ENCODE results near the gene PACRG. TPM values are rescaled to one million over a fixed set of nuclear protein-coding genes. Genes with fewer than 3 reads are reported as not detected.

The PACRG gene
- polyA plus RNA-seq, 1 of the 3 experiments (the other 2 are of a cell fraction), result 0.56 TPM

DNA sequence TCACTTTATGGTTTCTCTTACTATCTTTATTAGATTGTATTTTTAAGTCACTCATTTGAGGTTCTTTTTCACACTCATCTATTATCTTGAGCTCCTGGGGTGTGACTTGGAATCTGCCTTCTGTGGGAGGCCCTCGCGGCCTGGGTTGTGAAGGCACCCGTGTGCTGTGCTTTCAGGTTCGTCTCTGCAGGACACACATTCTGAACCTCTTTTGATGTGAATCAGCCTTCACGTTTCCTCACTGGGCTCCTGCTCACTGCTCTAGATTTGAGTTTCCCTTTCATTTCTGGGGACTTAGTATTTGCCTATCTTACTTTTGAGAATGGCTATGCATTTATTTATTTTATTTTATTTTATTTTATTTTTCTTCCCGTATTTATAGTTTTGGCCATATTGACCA is 97.8 kb downstream of the PACRG start (continued):
- TF ChIP-seq, protein P1, sequence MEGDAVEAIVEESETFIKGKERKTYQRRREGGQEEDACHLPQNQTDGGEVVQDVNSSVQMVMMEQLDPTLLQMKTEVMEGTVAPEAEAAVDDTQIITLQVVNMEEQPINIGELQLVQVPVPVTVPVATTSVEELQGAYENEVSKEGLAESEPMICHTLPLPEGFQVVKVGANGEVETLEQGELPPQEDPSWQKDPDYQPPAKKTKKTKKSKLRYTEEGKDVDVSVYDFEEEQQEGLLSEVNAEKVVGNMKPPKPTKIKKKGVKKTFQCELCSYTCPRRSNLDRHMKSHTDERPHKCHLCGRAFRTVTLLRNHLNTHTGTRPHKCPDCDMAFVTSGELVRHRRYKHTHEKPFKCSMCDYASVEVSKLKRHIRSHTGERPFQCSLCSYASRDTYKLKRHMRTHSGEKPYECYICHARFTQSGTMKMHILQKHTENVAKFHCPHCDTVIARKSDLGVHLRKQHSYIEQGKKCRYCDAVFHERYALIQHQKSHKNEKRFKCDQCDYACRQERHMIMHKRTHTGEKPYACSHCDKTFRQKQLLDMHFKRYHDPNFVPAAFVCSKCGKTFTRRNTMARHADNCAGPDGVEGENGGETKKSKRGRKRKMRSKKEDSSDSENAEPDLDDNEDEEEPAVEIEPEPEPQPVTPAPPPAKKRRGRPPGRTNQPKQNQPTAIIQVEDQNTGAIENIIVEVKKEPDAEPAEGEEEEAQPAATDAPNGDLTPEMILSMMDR (IDR thresholded peaks at IDR 0.05), result no peak
- TF ChIP-seq MXI1 (IDR thresholded peaks at IDR 0.05; ENCODE audit: low read depth, low read length) (no peak), NRF1 (IDR thresholded peaks at IDR 0.05; ENCODE audit: low read depth, low read length) (no peak), USF1 (IDR thresholded peaks at IDR 0.05; ENCODE audit: borderline replicate concordance, low read depth) (no peak), SIN3A (IDR thresholded peaks at IDR 0.05; ENCODE audit: borderline replicate concordance, low read depth, low read length) (no peak), TCF12 (IDR thresholded peaks at IDR 0.05) (no peak), NFIC (IDR thresholded peaks at IDR 0.05; ENCODE audit: borderline replicate concordance) (no peak)

DNA sequence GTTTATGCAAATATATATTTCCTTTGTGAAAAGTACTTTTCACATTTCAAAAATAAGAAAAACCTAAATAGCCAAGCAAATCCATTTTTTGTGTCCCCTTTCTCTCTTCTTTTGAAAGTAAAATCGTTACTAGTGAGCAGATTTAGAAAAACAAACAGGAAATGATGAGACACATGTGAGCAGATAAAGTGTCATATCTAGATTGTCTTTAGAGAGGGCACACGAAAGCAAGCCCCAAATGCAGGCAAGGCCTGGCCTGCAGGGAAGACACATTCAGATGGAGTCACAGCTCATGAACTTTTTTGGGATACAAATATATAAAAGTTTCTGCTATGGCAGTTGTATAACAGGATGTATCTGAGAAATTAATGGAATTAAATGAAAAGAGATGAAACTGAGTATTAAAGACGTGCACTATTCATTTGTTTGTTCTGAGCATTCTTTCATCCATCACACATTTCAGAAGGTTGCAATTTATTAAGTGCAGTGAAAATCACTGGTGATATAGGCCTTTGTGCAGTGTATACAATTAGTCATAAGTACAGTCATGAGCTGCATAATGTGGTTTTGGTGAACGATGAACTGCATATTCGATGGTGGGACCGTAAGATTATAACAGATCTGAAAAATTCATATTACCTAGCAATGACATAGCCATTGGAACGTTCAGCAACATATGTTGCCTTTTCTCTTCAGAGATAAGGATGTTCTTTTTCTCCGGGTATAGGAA is 101.4 kb downstream of the PACRG start:
- H3K36me3 ChIP-seq (replicated peaks in 1 of 2; ENCODE audit: control insufficient read depth in 1 of 2, insufficient read depth in 2 of 2, low read length in 1 of 2), result no peaks in the 10 kb centered on the region
- TF ChIP-seq RXRA (IDR thresholded peaks at IDR 0.05; ENCODE audit: borderline replicate concordance, low read depth) (no peak), GABPA (IDR thresholded peaks at IDR 0.05; ENCODE audit: low read depth) (no peak), EP300 (IDR thresholded peaks at IDR 0.05; ENCODE audit: borderline replicate concordance in 1 of 2, low read depth in 1 of 2, low read length in 1 of 2) (no peak), MXI1 (IDR thresholded peaks at IDR 0.05; ENCODE audit: low read depth, low read length) (no peak), NRF1 (IDR thresholded peaks at IDR 0.05; ENCODE audit: low read depth, low read length) (no peak), MEF2A (IDR thresholded peaks at IDR 0.05; ENCODE audit: borderline replicate concordance, low read depth) (no peak), RCOR1 (IDR thresholded peaks at IDR 0.05; ENCODE audit: low read length) (no peak), SIN3A (IDR thresholded peaks at IDR 0.05; ENCODE audit: borderline replicate concordance, low read depth, low read length) (no peak)
- TF ChIP-seq, protein P2, sequence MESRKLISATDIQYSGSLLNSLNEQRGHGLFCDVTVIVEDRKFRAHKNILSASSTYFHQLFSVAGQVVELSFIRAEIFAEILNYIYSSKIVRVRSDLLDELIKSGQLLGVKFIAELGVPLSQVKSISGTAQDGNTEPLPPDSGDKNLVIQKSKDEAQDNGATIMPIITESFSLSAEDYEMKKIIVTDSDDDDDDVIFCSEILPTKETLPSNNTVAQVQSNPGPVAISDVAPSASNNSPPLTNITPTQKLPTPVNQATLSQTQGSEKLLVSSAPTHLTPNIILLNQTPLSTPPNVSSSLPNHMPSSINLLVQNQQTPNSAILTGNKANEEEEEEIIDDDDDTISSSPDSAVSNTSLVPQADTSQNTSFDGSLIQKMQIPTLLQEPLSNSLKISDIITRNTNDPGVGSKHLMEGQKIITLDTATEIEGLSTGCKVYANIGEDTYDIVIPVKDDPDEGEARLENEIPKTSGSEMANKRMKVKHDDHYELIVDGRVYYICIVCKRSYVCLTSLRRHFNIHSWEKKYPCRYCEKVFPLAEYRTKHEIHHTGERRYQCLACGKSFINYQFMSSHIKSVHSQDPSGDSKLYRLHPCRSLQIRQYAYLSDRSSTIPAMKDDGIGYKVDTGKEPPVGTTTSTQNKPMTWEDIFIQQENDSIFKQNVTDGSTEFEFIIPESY (IDR thresholded peaks at IDR 0.05; ENCODE audit: borderline replicate concordance, low read depth), result no peak
- TF ChIP-seq, protein P3, sequence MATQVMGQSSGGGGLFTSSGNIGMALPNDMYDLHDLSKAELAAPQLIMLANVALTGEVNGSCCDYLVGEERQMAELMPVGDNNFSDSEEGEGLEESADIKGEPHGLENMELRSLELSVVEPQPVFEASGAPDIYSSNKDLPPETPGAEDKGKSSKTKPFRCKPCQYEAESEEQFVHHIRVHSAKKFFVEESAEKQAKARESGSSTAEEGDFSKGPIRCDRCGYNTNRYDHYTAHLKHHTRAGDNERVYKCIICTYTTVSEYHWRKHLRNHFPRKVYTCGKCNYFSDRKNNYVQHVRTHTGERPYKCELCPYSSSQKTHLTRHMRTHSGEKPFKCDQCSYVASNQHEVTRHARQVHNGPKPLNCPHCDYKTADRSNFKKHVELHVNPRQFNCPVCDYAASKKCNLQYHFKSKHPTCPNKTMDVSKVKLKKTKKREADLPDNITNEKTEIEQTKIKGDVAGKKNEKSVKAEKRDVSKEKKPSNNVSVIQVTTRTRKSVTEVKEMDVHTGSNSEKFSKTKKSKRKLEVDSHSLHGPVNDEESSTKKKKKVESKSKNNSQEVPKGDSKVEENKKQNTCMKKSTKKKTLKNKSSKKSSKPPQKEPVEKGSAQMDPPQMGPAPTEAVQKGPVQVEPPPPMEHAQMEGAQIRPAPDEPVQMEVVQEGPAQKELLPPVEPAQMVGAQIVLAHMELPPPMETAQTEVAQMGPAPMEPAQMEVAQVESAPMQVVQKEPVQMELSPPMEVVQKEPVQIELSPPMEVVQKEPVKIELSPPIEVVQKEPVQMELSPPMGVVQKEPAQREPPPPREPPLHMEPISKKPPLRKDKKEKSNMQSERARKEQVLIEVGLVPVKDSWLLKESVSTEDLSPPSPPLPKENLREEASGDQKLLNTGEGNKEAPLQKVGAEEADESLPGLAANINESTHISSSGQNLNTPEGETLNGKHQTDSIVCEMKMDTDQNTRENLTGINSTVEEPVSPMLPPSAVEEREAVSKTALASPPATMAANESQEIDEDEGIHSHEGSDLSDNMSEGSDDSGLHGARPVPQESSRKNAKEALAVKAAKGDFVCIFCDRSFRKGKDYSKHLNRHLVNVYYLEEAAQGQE (IDR thresholded peaks at IDR 0.05; ENCODE audit: low read depth, low read length), result no peak
- H4K20me1 ChIP-seq (ENCODE audit: insufficient read depth), result no peaks in the 10 kb centered on the region
- H3K79me2 ChIP-seq (ENCODE audit: insufficient read depth), result no peaks in the 10 kb centered on the region
- ChIA-PET POLR2A (no interaction called here), CTCF (no interaction called here)
- H2AFZ ChIP-seq (ENCODE audit: low read depth), result no peak overlapping the region
- H3K4me1 ChIP-seq (ENCODE audit: control insufficient read depth in 1 of 2, insufficient read depth in 2 of 2, low read depth in 1 of 2, low read length in 1 of 2), result no peaks in the 10 kb centered on the region; a peak in 1 of 4 replicates
- H3K9ac ChIP-seq, result no peak overlapping the region
- no peaks in the 10 kb centered on the region for H3K9me3 ChIP-seq
- no peaks in the 10 kb centered on the region for H3K27me3 ChIP-seq (ENCODE audit: insufficient read depth)
- no peaks in the 10 kb centered on the region for H3F3A ChIP-seq (replicated peaks; ENCODE audit: insufficient read depth)
- no peaks in the 10 kb centered on the region for H3K9me2 ChIP-seq
- no peak overlapping the region for H3K27ac ChIP-seq (ENCODE audit: low read depth in 2 of 2, low read length in 1 of 2)
- DNase-seq, result no peak
- H3K4me3 ChIP-seq (ENCODE audit: low read depth in 2 of 2, low read length in 1 of 2), result no peak overlapping the region
- H3K4me2 ChIP-seq, result no peak overlapping the region
- WGBS (ENCODE audit: low lambda C conversion rate), result 57% methylated on average over 8 of the region's 8 CpGs
